ENCODE measurements around the gene GRK6.

Gene GRK6

GRCh38 chr5:177439518-177440053 lies 13.1 kb downstream of the GRK6 start:
- in situ Hi-C loops (cut with MboI; ENCODE audit: low sequenced_read_pairs) = no loop called here

GRCh38 chr5:177440211-177440989 lies 13.9 kb downstream of the GRK6 start:
- in situ Hi-C loops (cut with MboI; ENCODE audit: low sequenced_read_pairs) = no loop called here

GRCh38 chr5:177440990-177441780 lies 14.7 kb downstream of the GRK6 start:
- in situ Hi-C loops (cut with MboI; ENCODE audit: low sequenced_read_pairs) = no loop called here

GRCh38 chr5:177442066-177442826 lies 15.8 kb downstream of the GRK6 start:
- in situ Hi-C loops (cut with MboI; ENCODE audit: low sequenced_read_pairs) = no loop called here

GRCh38 chr5:177443144-177443983 lies 16.9 kb downstream of the GRK6 start:
- in situ Hi-C loops (cut with MboI; ENCODE audit: low sequenced_read_pairs) = no loop called here

GRCh38 chr5:177444106-177445051 lies 17.9 kb downstream of the GRK6 start:
- in situ Hi-C loops (cut with MboI; ENCODE audit: low sequenced_read_pairs) = no loop called here

- in situ Hi-C loops (cut with MboI; ENCODE audit: low sequenced_read_pairs) = no loop called here
These were observed 18.8 kb downstream of the GRK6 start for GRCh38 chr5:177445052-177445916.

GRCh38 chr5:177445917-177446199 lies 19.4 kb downstream of the GRK6 start:
- in situ Hi-C loops (cut with MboI; ENCODE audit: low sequenced_read_pairs) = no loop called here

GRCh38 chr5:177446200-177447065 lies 20.0 kb downstream of the GRK6 start, which contains the start of gene PRR7:
Gene PRR7 (plus strand): TSS chr5:177446814. CDS start chr5:177455068, 8,254 bp downstream.
- in situ Hi-C loops (cut with MboI; ENCODE audit: low sequenced_read_pairs) = no loop called here

- in situ Hi-C loops (cut with MboI; ENCODE audit: low sequenced_read_pairs) = no loop called here
These were observed 20.7 kb downstream of the GRK6 start for GRCh38 chr5:177447066-177447610.

- in situ Hi-C loops (cut with MboI; ENCODE audit: low sequenced_read_pairs) = no loop called here
These were observed 21.3 kb downstream of the GRK6 start for GRCh38 chr5:177447611-177448243.

- in situ Hi-C loops (cut with MboI; ENCODE audit: low sequenced_read_pairs) = no loop called here
These were observed 21.9 kb downstream of the GRK6 start for GRCh38 chr5:177448244-177448950.

GRCh38 chr5:177449140-177450061 lies 22.9 kb downstream of the GRK6 start:
- in situ Hi-C loops (cut with MboI; ENCODE audit: low sequenced_read_pairs) = no loop called here

GRCh38 chr5:177450667-177451424 lies 24.4 kb downstream of the GRK6 start:
- in situ Hi-C loops (cut with MboI; ENCODE audit: low sequenced_read_pairs) = no loop called here

Measured in hTERT RPE-1 (cell line).